Measurements from ENCODE around the gene MAP2K7. TPM values are rescaled to one million over a fixed set of nuclear protein-coding genes. Genes with fewer than 3 reads are reported as not detected.

The MAP2K7 gene
- total RNA-seq, 4 donors from 2014 or later, result 9.9 to 16.2 (median 12.4) TPM

- TF ChIP-seq, protein P1, sequence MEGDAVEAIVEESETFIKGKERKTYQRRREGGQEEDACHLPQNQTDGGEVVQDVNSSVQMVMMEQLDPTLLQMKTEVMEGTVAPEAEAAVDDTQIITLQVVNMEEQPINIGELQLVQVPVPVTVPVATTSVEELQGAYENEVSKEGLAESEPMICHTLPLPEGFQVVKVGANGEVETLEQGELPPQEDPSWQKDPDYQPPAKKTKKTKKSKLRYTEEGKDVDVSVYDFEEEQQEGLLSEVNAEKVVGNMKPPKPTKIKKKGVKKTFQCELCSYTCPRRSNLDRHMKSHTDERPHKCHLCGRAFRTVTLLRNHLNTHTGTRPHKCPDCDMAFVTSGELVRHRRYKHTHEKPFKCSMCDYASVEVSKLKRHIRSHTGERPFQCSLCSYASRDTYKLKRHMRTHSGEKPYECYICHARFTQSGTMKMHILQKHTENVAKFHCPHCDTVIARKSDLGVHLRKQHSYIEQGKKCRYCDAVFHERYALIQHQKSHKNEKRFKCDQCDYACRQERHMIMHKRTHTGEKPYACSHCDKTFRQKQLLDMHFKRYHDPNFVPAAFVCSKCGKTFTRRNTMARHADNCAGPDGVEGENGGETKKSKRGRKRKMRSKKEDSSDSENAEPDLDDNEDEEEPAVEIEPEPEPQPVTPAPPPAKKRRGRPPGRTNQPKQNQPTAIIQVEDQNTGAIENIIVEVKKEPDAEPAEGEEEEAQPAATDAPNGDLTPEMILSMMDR (IDR thresholded peaks at IDR 0.05; ENCODE audit: low read depth), result no peak
These were observed 38.4 kb downstream of the MAP2K7 start for GRCh38 chr19:7941895-7942596.

GRCh38 chr19:7942981-7943443 lies 39.3 kb downstream of the MAP2K7 start:
- TF ChIP-seq, protein P1 (IDR thresholded peaks at IDR 0.05; ENCODE audit: low read depth), result no peak

DNA sequence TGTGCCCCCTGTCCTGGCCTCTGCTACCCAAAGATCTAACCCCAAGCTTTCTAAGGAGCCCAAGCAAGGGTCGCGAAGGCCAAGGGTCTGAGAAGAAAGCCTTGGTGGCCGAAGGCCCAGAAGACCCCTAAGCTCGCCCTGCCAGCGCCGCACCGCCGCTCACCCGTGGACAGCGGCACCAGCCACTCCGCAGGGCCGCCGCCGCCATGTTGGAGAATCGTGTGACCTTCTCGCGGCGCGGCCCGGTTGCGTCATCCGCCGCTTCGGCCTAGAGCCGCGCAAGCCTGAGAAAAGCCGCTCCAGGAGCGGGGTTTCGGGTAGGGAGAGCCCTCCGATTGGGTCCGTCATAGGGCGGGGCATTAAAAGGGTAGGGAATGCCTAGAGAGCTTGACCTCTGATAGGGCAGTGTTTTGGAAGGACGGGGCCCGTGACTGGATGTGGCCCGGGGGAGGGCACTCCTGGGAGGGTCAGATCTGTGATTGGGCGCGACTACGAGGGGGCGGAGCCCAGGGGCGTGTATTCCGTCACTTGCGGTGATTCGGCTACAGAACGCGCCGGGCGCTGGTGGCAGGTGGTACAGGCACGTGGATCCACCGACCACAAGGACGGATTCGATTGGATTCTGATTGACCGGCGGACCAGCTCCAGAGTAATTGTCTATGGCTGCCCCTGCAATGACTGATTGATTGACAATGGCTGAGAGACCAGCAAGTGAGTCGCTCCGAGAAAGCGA lies 39.9 kb downstream of the MAP2K7 start, which contains the start of gene TIMM44:
Gene TIMM44, minus strand, starts transcription at position 223 of the 733 bp plus-strand sequence. Its CDS starts 15 bp downstream, at position 208.
- TF ChIP-seq, protein P1 (IDR thresholded peaks at IDR 0.05; ENCODE audit: low read depth), result no peak

- TF ChIP-seq, protein P1 (IDR thresholded peaks at IDR 0.05; ENCODE audit: low read depth), result no peak
These were observed 40.6 kb downstream of the MAP2K7 start for GRCh38 chr19:7944177-7944761.

GRCh38 chr19:7947939-7948338 lies 44.3 kb downstream of the MAP2K7 start:
- TF ChIP-seq, protein P1 (IDR thresholded peaks at IDR 0.05; ENCODE audit: low read depth), result no peak

GRCh38 chr19:7953060-7953459 lies 49.4 kb downstream of the MAP2K7 start:
- TF ChIP-seq, protein P1 (IDR thresholded peaks at IDR 0.05; ENCODE audit: low read depth), result no peak

- TF ChIP-seq, protein P1 (IDR thresholded peaks at IDR 0.05; ENCODE audit: low read depth), result no peak
These were observed 49.9 kb downstream of the MAP2K7 start for GRCh38 chr19:7953576-7953975.

Data from subcutaneous adipose tissue (tissue), 4 donors.